ENCODE results near the gene DSE.

Gene DSE

DNA sequence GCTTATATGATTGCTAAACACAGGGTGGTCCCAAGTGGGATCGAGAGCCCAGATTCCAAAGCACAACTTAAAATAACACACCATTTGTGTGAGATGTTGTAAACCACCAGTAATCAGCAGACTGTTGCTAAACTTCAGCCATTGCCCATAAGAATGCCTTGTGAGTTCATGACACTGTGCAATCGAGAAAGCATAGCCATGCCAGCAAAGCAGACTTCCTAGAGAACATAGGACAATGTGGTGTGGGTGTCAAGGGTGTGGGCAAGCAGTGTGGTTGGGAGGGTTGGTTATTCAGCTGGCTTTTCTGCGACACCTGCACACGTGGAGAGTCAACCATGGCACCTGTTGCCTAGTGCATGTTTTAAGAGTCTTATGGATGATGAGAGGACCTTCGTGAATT, 74.4 kb downstream of the DSE start:
- no peak for DNase-seq (ENCODE audit: low read depth, low spot score)

DNA sequence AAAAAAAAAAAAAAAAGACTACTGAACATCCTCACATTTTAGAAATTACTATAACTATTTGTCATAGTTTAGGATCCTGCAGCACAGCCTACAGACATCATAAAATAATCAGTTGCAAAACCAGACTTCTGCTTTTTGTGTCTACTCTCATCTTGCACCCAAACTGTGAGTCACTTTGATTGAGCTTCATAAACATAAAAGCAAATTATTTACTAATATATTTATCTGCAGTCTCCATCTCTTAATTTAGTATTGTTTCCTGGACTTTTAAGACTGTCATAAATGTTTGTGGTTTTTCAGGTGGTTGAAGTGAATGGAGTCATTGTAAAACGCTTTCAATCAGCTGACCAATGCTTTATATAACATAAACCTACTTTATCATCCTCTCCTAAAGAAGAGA, 75.7 kb downstream of the DSE start:
- no peak for DNase-seq (ENCODE audit: low read depth, low spot score)

DNA sequence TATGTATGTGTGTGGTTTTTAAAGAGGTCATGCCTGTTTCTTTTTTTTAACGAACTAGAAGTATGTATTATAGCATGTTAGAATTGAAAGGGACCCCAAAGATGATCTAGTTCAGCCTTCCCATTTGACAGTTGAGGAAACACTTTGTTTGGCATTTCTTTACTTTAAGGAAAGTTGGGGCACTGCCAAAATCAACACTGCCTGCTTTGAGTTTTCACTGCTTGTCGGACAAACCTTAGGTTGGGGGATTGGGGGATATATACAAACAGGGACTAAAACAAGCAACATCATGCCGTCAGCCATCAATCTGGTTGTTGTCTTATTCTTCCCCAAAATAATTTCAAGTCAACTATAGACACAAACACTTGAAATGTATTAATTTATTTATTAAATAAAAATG, 76.3 kb downstream of the DSE start:
- no peak for DNase-seq (ENCODE audit: low read depth, low spot score)

DNA sequence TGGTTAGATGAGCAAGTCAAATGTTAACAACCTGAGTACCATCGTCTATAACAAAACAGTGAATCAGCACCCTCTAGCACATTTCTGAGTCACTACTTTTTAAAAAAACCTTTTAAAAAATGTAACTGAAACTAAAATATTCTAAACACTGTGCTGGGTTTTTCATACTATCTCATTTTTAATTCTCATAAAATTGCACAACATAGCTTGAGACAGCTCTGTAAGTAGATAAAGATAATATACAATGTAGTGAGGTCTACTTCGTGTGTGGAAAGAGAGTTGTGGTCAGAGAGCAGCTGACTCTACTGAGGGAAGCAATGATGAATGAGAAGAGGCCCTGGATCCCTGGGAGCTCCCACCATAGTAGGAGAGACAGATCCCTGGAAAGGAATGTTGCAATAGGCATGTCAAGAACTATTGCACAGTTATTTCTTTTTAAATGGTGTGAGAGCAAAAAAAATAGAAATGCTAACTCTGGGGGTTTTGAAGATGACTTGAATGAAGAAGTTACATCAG, 76.8 kb downstream of the DSE start:
- no peak for DNase-seq (ENCODE audit: low read depth, low spot score)

DNA sequence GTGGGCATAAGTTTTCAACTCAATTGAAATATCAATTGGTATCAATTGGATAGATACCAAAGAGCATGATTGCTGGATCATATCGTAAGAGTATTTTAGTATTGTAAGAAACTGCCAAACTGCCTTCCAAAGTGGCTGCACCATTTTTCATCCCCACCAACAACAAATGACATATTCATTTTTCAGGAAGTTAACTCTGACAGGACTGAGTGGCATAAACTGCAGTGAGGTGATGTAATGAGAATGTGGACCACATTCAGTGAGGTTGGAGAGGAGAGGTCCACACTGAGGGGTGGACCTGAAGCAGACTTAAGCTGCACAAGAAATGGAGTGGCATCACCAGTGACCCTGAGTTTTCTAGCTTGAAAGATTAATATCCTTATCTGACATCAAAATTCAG, 78.8 kb downstream of the DSE start:
- DNase-seq (ENCODE audit: low read depth, low spot score) = no peak

DNA sequence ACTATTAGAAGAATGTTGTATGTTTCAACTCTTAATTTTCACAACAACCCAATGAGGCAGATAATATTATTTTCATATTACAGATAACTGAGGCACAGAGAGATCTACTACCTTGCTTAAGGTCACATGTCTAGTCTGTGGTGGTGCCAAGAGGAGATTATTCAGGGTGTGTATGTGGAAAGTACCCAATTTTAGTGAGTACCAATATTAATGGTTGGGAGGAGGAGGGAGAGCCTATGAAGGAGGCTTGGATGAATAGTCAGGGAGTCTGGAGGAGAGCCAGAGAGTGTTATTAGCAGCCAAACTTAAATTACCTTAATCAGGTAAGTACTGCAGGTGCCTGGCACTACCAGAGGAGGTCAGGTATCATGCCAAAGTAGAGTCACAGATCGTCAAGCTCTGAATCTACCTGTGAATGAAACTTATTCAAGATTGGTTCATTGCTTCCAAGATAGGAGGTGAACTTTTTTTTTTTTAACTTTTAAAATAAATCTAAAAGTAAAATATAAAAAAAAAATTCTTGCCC, 79.5 kb downstream of the DSE start:
- DNase-seq (ENCODE audit: low read depth, low spot score) = no peak

DNA sequence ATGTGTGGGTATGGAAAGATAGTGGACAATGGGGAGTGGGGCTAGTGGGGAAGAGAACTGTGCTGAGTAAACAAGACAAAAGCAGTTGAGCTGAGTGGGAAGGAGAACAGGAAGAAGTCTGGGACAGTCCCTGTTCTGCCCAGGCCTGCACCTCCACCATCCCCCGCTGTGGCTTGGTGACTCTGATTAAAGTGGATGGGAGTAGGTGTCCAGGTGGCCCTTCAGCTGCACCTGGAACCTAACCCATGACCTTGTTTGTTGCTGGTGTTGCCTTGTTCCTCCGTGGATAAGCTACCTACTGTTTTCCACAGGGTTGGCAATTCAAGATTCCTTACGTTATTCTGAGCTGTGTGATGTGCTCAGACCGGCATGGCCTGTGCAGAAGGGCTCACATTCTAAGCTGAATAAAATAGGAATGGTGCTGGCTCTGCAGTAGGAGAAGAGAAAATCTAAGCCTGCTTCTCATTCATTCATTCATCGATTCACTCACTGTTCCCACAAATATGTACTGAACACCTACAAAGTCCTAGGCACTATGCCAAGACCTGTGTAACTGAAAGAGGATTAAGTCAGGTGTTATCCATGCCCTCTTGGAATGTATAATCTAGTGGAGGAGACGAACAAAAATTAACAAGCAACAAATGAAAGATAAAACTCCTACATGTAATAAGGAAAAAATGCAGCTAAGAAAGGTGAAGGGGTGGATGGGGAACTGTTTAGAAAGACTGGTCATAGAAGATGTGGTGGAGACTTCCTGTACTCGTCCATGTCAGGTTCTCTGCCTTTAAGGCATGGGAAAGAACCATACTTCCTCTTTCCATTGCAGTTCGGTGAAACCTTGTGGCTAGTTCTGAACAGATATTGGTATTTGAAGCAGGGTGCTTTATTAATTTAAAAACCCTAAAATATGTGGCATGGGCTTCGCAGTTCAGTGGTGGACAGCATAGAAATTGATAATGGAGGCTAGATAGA, 80.3 kb downstream of the DSE start:
- DNase-seq (ENCODE audit: low read depth, low spot score) = no peak

DNA sequence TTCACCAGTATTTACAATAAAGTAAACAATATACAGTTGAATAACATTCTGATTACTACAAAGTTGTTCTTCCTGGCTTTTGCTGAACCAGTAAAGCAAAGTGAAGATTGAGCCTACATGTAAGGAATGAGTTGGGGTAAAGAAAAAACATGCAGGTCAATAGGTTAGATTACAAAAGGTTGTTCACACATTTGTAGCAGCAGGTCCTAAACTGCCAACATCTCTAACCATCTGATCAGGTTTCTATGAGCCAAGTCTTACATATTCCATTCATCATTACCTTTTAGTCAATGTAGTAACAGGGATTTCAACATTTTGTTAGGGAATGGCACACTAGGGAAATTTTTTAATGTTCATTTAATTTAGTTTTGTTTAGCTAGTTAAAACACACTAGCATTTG, 81.2 kb downstream of the DSE start:
- DNase-seq (ENCODE audit: low read depth, low spot score) = no peak

DNA sequence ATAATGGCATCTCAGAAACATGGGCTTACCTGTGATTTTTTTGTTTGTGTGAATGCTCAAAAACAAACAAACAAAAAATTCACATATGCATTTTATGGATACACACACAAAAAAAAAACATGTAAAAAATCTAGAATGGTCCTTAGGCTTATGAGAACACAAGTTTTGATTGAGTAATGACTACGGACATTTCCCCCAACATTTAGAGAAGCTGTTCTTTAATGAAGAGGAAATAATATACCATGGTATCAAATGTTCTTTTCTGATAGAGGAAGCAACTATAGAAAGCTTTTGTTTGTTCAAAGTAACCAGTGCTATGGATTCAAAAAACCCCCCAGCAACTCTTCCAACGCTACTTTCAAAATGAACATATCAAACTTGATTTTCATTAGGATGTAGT, 81.8 kb downstream of the DSE start:
- no peak for DNase-seq (ENCODE audit: low read depth, low spot score)

DNA sequence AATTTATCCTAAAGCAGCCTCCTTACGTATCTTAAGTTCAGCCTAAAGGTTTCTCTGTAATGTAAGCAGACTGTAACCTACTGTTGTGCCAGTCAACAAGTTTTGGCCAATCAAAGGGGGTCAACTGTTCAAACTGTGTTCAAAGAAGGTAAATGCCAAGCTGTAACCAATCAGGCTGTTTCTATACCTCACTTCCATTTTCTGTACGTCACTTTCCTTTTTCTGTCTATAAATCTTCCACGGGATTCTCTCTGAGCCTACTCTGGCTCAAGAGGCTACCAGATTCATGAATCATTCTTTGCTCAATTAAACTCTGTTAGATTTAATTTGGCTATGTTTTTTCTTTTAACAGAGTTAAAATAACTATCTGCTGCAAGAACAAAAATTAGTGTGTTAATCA, 85.4 kb downstream of the DSE start:
- DNase-seq (ENCODE audit: low read depth, low spot score) = no peak

DNA sequence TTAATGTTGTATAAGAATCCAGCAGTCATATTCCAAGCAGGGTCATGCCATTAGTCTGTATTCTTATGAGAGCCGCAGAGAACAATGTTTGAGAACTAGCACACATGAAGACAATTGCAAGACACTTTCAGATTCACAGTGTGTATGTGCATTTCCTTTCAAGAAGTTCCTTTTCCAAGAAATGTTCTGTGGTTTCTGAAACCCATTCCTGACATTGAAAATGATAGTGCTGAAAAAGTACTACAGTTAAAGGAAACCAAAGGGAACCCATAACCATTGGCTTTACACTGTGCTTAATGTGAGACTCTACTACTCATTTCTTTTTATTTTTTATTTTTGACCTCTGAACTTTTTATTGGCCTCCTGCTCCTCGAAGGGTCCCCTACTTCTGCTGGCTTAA, 86.2 kb downstream of the DSE start:
- DNase-seq (ENCODE audit: low read depth, low spot score) = no peak

DNA sequence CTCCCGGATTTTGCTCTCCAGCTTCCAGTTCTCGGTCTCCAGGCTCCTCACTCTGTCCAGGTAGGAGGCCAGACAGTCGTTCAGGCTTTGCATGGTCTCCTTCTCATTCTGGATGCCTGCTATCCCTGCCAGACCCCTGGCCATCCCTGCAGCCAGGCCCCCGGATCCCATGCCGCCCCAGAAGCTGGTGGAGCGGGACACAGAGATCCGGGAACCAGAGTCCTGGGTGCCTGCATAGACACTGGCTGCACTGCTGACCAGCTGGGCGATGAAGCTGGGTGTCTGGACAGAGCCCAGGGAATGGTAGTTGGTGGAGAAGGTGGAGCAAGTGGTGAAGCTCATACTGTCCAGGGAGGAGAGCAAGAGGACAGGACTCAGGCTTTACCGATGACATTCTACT, 87.5 kb downstream of the DSE start:
- no peak for DNase-seq (ENCODE audit: low read depth, low spot score)

DNA sequence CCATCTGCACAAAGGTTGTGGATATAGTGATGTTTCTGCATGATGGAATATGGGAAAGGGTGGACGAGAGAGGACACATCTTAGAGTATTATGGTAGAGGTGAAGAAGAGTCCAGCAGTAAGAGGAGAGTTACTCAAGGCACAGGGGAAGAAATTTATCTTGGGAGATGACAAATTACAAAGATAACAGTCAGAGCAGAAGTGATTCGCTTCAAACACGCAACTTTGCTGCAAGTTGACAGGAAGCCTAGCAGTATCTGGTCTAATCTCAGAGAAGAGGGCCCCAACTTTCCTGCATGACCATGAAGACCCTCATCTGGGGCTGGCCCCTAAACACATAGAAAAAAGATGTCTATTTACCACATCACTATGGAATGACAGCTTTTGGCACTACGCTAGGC, 89.2 kb downstream of the DSE start:
- no peak for DNase-seq (ENCODE audit: low read depth, low spot score)

DNA sequence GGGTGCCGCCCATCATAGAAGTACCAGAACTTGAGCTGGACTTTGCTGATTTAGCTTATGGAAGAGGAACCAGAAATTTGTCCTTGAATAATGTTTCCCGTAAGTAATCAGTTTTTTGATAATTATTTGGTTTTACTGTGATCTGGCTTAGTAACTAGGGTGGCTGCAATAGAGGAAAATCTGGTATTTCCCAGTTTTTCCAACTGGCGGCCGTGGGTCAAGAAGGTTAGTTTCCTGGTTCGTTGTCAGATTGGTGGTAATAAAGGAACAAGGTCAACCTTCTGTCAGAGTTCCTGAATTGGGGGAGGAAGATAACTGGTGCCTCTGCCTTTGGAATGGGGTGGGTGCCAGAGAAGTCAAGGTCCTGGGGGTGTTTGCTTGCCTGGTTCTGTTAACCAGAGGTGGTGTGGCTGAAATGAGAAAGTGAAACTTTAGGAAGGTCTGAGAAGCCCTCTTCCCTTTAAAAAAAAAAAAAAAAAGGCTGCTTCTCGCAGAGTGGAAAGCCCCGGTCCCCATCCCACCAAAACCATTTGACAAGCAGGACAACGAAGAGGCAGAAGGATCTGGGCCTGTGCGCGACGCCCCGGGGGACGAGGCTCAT, 90.7 kb downstream of the DSE start, which contains the start of gene CALHM6:
Gene CALHM6 (plus strand): TSS at position 45 of the 601 bp plus-strand sequence. CDS start 555 bp downstream, at position 600.
- DNase-seq (ENCODE audit: low read depth, low spot score) = no peak

DNA sequence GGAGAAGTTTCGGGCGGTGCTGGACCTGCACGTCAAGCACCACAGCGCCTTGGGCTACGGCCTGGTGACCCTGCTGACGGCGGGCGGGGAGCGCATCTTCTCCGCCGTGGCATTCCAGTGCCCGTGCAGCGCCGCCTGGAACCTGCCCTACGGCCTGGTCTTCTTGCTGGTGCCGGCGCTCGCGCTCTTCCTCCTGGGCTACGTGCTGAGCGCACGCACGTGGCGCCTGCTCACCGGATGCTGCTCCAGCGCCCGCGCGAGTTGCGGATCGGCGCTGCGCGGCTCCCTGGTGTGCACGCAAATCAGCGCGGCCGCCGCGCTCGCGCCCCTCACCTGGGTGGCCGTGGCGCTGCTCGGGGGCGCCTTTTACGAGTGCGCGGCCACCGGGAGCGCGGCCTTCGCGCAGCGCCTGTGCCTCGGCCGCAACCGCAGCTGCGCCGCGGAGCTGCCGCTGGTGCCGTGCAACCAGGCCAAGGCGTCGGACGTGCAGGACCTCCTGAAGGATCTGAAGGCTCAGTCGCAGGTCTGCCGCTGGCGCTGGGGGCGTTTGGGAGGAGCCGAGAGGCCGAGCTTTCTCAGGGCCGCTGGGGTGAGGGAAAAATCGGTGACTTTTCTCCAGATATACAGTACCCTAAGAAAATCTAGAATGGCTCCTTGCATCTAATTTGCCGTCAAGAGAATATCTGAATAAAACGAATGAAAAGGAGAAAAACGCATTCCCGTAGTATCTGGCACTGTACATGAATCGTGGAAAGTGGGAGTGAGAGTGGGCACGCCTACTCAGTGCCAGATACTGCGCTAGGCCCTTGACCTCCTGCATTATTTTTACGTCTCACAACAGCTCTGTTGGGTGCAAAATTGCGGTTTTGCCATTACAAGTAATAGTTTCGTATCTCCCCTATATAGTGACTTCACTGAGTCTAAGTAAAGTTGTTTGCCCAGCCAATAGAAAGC, 91.5 kb downstream of the DSE start:
- DNase-seq (ENCODE audit: low read depth, low spot score) = no peak

DNA sequence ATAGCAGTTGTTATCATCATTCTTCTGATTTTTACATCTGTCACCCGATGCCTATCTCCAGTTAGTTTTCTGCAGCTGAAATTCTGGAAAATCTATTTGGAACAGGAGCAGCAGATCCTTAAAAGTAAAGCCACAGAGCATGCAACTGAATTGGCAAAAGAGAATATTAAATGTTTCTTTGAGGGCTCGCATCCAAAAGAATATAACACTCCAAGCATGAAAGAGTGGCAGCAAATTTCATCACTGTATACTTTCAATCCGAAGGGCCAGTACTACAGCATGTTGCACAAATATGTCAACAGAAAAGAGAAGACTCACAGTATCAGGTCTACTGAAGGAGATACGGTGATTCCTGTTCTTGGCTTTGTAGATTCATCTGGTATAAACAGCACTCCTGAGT, 92.6 kb downstream of the DSE start:
- DNase-seq (ENCODE audit: low read depth, low spot score) = no peak

DNA sequence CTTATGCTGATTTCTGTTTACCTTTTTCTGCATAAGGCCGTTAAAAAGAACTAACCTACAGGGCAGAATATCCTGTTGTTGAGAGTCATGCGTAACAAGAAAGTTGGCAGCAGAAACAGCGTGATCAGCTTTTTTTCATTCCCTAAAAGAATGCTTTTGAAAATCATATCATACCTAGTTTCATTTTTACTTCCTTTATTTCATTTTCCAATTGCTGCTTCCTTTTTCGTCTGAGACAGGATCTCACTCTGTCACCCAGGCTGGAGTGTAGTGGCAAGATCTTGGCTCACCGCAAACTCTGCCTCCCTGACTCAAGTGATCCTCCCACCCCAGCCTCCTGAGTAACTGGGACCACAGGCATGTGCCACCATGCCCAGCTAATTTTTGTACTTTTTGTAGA, 94.5 kb downstream of the DSE start:
- no peak for DNase-seq (ENCODE audit: low read depth, low spot score)

DNA sequence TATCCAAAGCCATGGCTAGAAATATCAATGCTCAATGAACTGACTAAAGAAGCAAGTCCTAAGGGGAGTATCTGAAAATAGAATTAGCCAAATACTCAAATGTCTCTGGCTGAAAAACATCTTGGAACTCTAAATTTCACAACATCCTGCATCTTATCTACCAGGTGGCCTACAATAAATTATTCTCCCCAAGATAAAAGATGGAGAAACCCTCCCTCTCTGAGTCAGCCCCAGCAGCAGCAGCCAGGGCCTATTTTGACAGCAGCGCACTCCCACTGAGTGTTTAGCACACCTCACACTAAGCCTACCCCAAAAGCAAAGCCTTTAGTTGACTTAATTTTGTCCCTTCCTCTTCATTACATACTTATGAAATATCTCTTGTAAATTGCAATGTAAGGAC, 96.3 kb downstream of the DSE start:
- no peak for DNase-seq (ENCODE audit: low read depth, low spot score)

DNA sequence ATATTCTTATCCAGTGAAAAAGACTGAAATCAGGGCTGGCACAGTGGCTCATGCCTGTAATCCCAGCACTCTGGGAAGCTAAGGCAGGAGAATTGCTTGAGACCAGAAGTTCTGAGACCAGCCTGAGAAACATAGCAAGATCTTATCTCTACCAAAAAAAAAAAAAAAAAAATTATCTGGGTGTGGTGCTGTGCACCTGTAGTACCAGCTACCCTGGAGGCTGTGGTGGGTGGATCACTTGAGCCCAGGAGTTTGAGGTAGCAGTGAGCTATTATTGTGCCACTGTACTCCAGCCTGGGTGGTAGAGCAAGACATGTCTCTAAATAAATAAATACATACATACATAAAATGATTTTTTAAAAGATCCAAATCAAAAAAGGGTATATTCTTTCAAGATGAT, 96.8 kb downstream of the DSE start:
- no peak for DNase-seq (ENCODE audit: low read depth, low spot score)

DNA sequence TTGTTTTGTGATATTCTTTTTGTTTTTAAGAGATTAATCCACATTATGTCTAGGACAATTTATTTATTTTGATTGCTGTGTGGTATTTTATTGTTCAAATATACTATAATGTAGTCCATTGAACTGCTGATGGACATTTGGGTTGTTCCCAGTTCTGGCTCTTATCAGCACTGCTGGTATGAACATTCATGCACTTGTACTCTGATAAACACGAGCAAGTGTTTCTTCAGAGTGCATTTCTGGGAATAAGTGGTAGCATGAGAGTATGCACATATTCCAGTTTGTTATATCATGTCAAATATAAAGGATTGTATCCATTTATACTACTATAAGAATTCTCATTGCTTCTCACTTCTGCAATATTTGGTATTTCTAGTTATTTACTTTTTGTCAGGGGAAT, 97.5 kb downstream of the DSE start:
- no peak for DNase-seq (ENCODE audit: low read depth, low spot score)

DNA sequence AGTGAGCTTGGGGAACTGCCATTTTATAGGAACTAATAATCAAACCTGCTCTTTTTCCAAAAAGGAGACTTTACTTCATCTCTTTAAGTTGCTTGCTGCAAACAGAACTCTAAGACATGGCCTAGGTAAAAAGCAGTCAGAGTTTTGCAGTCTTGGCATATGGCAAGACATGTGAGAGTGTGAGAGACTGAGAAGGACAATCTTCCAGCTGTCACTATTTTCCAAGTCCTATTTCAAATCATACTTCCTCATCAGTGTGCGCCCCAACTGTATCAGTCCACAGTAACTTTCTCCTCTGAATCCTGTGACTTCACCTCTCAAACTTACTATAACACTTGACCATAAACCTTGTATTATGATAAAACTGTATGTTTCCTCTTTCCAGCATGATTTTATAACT, 100.8 kb downstream of the DSE start:
- DNase-seq (ENCODE audit: low read depth, low spot score) = no peak

DNA sequence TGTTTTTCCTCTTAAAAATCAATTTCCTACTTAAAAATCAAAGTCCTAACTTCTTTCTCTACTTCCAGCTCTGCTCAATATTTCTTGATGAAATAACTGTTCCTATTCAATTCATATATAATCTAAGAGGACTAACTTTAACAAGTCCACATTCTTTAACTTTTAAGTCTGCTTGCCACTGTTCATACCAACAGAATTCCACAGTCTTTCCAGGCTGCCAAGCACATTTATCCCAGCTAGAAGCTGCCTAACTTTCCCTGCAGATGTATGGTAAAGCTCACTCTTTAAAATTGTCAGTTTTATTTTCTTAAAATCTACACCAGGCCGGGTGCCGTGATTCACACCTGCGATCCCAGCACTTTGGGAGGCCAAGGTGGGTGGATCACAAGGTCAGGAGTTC, 102.0 kb downstream of the DSE start:
- DNase-seq (ENCODE audit: low read depth, low spot score) = no peak

All from activated naive CD8-positive, alpha-beta T cell treated with anti-CD3 and anti-CD28 coated beads, Interleukin-2, amount 50 U/mL, for 16 hours (primary cell).